ENCODE results near the gene NAGLU. TPM values are rescaled to one million over a fixed set of nuclear protein-coding genes. Genes with fewer than 3 reads are reported as not detected.

The NAGLU gene
- total and polyA plus RNA-seq, 2 of the 13 experiments (the other 11 are each of a cell fraction or from before 2014, with no cell fraction given) = 28.2 to 40.1 TPM

DNA sequence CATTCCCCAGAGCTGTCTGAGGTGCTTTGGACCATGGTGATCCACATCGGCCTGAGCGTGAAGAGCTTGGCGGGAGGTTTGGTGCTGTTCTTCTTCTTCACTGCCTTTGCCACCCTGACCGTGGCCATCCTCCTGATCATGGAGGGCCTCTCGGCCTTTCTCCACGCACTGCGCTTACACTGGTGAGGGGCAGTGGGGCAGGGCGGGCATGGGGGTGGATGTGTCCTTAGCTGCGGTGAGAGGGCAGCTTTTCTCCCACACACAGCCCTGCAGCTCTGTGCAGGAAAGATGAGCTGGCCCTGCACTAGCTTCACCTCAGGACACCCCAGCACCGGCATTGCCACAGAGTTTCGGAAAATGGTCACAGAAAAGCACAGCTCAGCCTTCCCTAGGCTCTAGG is 21.8 kb upstream of the NAGLU start (continued):
- TF ChIP-seq, protein P1, sequence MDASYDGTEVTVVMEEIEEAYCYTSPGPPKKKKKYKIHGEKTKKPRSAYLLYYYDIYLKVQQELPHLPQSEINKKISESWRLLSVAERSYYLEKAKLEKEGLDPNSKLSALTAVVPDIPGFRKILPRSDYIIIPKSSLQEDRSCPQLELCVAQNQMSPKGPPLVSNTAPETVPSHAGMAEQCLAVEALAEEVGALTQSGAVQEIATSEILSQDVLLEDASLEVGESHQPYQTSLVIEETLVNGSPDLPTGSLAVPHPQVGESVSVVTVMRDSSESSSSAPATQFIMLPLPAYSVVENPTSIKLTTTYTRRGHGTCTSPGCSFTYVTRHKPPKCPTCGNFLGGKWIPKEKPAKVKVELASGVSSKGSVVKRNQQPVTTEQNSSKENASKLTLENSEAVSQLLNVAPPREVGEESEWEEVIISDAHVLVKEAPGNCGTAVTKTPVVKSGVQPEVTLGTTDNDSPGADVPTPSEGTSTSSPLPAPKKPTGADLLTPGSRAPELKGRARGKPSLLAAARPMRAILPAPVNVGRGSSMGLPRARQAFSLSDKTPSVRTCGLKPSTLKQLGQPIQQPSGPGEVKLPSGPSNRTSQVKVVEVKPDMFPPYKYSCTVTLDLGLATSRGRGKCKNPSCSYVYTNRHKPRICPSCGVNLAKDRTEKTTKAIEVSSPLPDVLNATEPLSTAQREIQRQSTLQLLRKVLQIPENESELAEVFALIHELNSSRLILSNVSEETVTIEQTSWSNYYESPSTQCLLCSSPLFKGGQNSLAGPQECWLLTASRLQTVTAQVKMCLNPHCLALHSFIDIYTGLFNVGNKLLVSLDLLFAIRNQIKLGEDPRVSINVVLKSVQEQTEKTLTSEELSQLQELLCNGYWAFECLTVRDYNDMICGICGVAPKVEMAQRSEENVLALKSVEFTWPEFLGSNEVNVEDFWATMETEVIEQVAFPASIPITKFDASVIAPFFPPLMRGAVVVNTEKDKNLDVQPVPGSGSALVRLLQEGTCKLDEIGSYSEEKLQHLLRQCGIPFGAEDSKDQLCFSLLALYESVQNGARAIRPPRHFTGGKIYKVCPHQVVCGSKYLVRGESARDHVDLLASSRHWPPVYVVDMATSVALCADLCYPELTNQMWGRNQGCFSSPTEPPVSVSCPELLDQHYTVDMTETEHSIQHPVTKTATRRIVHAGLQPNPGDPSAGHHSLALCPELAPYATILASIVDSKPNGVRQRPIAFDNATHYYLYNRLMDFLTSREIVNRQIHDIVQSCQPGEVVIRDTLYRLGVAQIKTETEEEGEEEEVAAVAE (CRISPR knock-in tag; IDR thresholded peaks at IDR 0.05; ENCODE audit: borderline replicate concordance) = no peak
- TF ChIP-seq, protein P2, sequence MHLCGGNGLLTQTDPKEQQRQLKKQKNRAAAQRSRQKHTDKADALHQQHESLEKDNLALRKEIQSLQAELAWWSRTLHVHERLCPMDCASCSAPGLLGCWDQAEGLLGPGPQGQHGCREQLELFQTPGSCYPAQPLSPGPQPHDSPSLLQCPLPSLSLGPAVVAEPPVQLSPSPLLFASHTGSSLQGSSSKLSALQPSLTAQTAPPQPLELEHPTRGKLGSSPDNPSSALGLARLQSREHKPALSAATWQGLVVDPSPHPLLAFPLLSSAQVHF (CRISPR knock-in tag; IDR thresholded peaks at IDR 0.05) = no peak
- no peak for TF ChIP-seq ZNF451 (CRISPR knock-in tag; IDR thresholded peaks at IDR 0.05)
- no peak for TF ChIP-seq RFX1 (IDR thresholded peaks at IDR 0.05)
- TF ChIP-seq, protein P3, sequence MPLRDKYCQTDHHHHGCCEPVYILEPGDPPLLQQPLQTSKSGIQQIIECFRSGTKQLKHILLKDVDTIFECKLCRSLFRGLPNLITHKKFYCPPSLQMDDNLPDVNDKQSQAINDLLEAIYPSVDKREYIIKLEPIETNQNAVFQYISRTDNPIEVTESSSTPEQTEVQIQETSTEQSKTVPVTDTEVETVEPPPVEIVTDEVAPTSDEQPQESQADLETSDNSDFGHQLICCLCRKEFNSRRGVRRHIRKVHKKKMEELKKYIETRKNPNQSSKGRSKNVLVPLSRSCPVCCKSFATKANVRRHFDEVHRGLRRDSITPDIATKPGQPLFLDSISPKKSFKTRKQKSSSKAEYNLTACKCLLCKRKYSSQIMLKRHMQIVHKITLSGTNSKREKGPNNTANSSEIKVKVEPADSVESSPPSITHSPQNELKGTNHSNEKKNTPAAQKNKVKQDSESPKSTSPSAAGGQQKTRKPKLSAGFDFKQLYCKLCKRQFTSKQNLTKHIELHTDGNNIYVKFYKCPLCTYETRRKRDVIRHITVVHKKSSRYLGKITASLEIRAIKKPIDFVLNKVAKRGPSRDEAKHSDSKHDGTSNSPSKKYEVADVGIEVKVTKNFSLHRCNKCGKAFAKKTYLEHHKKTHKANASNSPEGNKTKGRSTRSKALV (CRISPR knock-in tag; IDR thresholded peaks at IDR 0.05) = no peak
- TF ChIP-seq, protein P4, sequence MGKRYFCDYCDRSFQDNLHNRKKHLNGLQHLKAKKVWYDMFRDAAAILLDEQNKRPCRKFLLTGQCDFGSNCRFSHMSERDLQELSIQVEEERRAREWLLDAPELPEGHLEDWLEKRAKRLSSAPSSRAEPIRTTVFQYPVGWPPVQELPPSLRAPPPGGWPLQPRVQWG (CRISPR knock-in tag; IDR thresholded peaks at IDR 0.05; ENCODE audit: borderline replicate concordance, low read depth) = no peak
- TF ChIP-seq SYNCRIP (IDR thresholded peaks at IDR 0.05; ENCODE audit: insufficient read depth, low read depth, low read length) = no peak
- TF ChIP-seq, protein P5, sequence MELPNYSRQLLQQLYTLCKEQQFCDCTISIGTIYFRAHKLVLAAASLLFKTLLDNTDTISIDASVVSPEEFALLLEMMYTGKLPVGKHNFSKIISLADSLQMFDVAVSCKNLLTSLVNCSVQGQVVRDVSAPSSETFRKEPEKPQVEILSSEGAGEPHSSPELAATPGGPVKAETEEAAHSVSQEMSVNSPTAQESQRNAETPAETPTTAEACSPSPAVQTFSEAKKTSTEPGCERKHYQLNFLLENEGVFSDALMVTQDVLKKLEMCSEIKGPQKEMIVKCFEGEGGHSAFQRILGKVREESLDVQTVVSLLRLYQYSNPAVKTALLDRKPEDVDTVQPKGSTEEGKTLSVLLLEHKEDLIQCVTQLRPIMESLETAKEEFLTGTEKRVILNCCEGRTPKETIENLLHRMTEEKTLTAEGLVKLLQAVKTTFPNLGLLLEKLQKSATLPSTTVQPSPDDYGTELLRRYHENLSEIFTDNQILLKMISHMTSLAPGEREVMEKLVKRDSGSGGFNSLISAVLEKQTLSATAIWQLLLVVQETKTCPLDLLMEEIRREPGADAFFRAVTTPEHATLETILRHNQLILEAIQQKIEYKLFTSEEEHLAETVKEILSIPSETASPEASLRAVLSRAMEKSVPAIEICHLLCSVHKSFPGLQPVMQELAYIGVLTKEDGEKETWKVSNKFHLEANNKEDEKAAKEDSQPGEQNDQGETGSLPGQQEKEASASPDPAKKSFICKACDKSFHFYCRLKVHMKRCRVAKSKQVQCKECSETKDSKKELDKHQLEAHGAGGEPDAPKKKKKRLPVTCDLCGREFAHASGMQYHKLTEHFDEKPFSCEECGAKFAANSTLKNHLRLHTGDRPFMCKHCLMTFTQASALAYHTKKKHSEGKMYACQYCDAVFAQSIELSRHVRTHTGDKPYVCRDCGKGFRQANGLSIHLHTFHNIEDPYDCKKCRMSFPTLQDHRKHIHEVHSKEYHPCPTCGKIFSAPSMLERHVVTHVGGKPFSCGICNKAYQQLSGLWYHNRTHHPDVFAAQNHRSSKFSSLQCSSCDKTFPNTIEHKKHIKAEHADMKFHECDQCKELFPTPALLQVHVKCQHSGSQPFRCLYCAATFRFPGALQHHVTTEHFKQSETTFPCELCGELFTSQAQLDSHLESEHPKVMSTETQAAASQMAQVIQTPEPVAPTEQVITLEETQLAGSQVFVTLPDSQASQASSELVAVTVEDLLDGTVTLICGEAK (IDR thresholded peaks at IDR 0.05) = no peak
- TF ChIP-seq, protein P5 (CRISPR knock-in tag; IDR thresholded peaks at IDR 0.05) = no peak
- TF ChIP-seq, protein P6, sequence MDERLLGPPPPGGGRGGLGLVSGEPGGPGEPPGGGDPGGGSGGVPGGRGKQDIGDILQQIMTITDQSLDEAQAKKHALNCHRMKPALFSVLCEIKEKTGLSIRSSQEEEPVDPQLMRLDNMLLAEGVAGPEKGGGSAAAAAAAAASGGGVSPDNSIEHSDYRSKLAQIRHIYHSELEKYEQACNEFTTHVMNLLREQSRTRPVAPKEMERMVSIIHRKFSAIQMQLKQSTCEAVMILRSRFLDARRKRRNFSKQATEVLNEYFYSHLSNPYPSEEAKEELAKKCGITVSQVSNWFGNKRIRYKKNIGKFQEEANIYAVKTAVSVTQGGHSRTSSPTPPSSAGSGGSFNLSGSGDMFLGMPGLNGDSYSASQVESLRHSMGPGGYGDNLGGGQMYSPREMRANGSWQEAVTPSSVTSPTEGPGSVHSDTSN (CRISPR knock-in tag; IDR thresholded peaks at IDR 0.05) = no peak

Measured in HepG2 (cell line).